Measurements from ENCODE around the gene CYP24A1. TPM values are rescaled to one million over a fixed set of nuclear protein-coding genes. Genes with fewer than 3 reads are reported as not detected.
A peak's percentile ranks its signal among the peaks of the same experiment; 100 is the strongest.

The CYP24A1 gene
- total and polyA plus RNA-seq, 8 donors = 0.09 TPM; not detected in 7

DNA sequence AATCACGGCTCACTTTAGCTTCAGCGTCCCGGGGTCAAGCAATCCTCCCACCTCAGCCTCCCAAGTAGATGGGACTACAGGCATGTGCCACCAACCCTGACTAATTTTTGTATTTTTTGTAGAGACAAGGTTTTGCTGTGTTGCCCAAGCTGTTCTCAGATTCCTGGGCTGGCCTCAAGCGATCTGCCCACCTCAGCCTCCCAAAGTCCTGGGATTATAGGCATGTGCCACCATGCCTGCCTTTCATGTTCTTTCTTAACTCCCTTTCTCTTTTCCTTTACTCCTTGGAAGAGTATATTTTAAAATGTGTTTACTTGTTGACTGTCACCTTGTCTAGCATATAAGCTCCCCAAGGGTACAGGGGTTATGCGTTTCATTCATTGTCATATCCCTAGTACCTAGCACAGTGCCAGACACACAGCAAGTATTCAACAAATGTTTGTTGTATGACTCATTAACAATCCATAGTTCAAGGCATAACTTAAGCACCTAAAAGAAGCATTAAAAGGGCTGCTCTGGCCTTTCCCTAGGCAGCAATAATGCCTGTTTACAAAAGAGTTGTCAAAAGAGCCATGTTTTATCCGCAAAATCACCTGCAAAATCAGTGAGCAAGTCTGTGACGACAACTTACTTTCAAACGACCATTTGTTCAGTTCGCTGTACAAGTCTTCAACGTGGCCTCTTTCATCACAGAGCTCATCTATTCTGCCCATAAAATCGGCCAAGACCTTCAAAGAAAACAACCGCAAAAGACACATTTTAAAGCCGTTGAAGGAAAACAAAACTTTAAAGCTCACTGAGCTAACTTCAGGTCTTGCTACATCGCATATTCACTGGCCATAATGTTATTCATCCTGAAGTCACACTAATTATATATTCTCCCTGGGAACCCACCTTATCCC lies 4.6 kb downstream of the CYP24A1 start:
- ATAC-seq = no peak
- Histone ChIP-seq H3K4me1 (no peaks in the 10 kb centered on the region), H3K36me3 (no peaks in the 10 kb centered on the region), H3K27me3 (peaks cover 0 to 27% (median 0%) of the 10 kb centered on the region in 4 donors), H3K27ac (no peak overlapping the region), H3K4me3 (no peak overlapping the region), H3K9me3 (no peaks in the 10 kb centered on the region)
- intact Hi-C loops (cut with DNase I) = no loop called here
- DNase-seq = no peak
- WGBS, 2 donors = 60 to 75% methylated on average over 14 of the region's 14 CpGs
- FAIRE-seq = no peak
- TF ChIP-seq CTCF (IDR thresholded peaks at IDR 0.05) = no peak

GRCh38 chr20:54167909-54168872 lies 5.6 kb downstream of the CYP24A1 start:
- intact Hi-C loops (cut with DNase I) = no loop called here
- 51 to 60% methylated on average over 11 of the region's 11 CpGs for WGBS, 2 donors
- Histone ChIP-seq H3K9me3 (no peaks in the 10 kb centered on the region), H3K4me3 (no peak overlapping the region), H3K27me3 (peaks cover 0 to 20% (median 0%) of the 10 kb centered on the region in 4 donors), H3K27ac (no peak overlapping the region), H3K4me1 (no peaks in the 10 kb centered on the region), H3K36me3 (no peaks in the 10 kb centered on the region)
- peak in 1 of 6 donors; percentile 15 for DNase-seq
- no peak for TF ChIP-seq CTCF (IDR thresholded peaks at IDR 0.05)
- ATAC-seq = no peak
- FAIRE-seq = no peak

GRCh38 chr20:54166987-54167662 lies 6.7 kb downstream of the CYP24A1 start:
- Histone ChIP-seq H3K4me1 (no peaks in the 10 kb centered on the region), H3K27ac (no peak overlapping the region), H3K36me3 (no peaks in the 10 kb centered on the region), H3K27me3 (peaks cover 0 to 20% (median 0%) of the 10 kb centered on the region in 4 donors), H3K4me3 (no peak overlapping the region), H3K9me3 (no peaks in the 10 kb centered on the region)
- FAIRE-seq = no peak
- no peak for DNase-seq
- 72 to 89% methylated on average over 7 of the region's 7 CpGs for WGBS, 2 donors
- intact Hi-C loops (cut with DNase I) = no loop called here
- no peak for TF ChIP-seq CTCF (IDR thresholded peaks at IDR 0.05)
- ATAC-seq = no peak

DNA sequence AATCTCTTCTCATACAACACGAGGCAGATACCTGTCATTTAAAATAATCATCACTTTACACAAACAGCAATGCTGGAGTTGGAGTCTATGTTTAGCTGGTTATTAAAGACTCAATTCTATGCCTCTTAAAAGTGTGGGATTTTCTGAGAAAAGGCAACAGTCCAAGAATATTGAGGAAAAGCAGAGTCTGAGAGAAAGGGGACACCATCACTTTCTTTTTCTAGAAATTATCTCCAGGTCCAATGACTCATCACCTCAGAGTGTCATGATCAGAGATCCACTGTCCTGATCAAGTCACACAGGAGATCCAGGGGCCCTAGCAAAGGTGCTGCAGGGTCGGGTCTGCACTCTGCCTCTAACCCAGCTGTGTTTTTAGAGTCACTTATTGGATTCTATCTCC lies 8.0 kb downstream of the CYP24A1 start:
- H3K36me3 ChIP-seq = no peaks in the 10 kb centered on the region
- TF ChIP-seq CTCF (IDR thresholded peaks at IDR 0.05) = no peak
- no peak for FAIRE-seq

More for the DNA sequence above, 8.0 kb downstream of the CYP24A1 start:
- 32 to 43% methylated on average over 2 of the region's 2 CpGs for WGBS, 2 donors
- no peak overlapping the region for H3K4me3 ChIP-seq
- no peaks in the 10 kb centered on the region for H3K4me1 ChIP-seq
- intact Hi-C loops (cut with DNase I) = no loop called here
- DNase-seq = no peak
- no peaks in the 10 kb centered on the region for H3K9me3 ChIP-seq
- no peak overlapping the region for H3K27ac ChIP-seq
- ATAC-seq = no peak
- peaks cover 0 to 23% (median 0%) of the 10 kb centered on the region in 4 donors for H3K27me3 ChIP-seq
